ENCODE results near the gene SPINK2.

- TF ChIP-seq FOS (IDR thresholded peaks at IDR 0.05; ENCODE audit: borderline replicate concordance, extremely low read depth, insufficient read length) (no peak), CHD4 (IDR thresholded peaks at IDR 0.05) (no peak), EZH2 (IDR thresholded peaks at IDR 0.05; ENCODE audit: borderline replicate concordance, control insufficient read depth, low read depth, low read length) (no peak), TBL1XR1 (IDR thresholded peaks at IDR 0.05; ENCODE audit: low read depth, low read length) (no peak), ATF3 (IDR thresholded peaks at IDR 0.05; ENCODE audit: borderline replicate concordance, extremely low read depth, low read depth, low read length) (no peak), TCF7 (IDR thresholded peaks at IDR 0.05; ENCODE audit: borderline replicate concordance) (no peak), TAF1 (IDR thresholded peaks at IDR 0.05; ENCODE audit: borderline replicate concordance, low read depth, low read length) (no peak), CTCF (IDR thresholded peaks at IDR 0.05 in 2 of 3, conservative IDR thresholded peaks at IDR 0.05 in 1 of 3; ENCODE audit: control insufficient read depth in 2 of 3, extremely low read depth in 1 of 3, insufficient read depth in 1 of 3, low read depth in 3 of 3, low read length in 3 of 3) (no peak), USF2 (IDR thresholded peaks at IDR 0.05; ENCODE audit: borderline replicate concordance, low read depth, low read length) (no peak), CEBPB (IDR thresholded peaks at IDR 0.05; ENCODE audit: borderline replicate concordance in 1 of 2, low read depth in 2 of 2, low read length in 2 of 2) (no peak), JUND (IDR thresholded peaks at IDR 0.05; ENCODE audit: low read depth, low read length) (no peak), EP300 (IDR thresholded peaks at IDR 0.05; ENCODE audit: borderline replicate concordance in 1 of 2, control insufficient read depth in 1 of 2, low read depth in 2 of 2, low read length in 2 of 2) (no peak), ZSCAN29 (IDR thresholded peaks at IDR 0.05) (no peak)
Measured at GRCh38 chr4:56859841-56860240, 38.3 kb upstream of the SPINK2 start.

Data from GM12878 (cell line).